ENCODE measurements around the gene TMEM184A. TPM values are rescaled to one million over a fixed set of nuclear protein-coding genes. Genes with fewer than 3 reads are reported as not detected.

TMEM184A gene
- total and polyA plus RNA-seq, 2 of the 4 experiments (the other 2 are of a cell fraction): 0.36 to 1.9 TPM

DNA sequence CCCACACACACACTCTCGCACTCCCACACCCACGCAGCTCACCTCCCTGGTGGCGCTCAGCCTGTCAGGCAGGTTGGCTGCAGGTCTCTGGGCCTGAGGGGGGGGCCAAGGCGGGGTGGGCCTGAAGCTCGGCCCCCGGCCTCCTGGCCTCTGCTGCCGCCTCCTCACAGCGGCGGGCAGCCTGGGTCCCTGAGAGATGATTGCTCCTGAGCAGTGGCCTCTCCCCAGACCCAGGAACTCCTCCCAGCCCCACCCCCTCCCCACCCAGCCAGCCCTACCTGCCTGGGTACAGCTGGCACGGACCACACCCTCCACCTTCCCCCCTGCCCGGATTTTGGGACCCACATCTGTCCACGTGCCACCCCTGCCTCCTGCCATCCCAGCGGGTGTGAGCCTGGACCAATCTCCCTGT lies 4.6 kb upstream of the TMEM184A start:
- Histone ChIP-seq H3K4me1 (ENCODE audit: control insufficient read depth, insufficient read depth, low read length) (peaks cover 8% of the 10 kb centered on the region), H3K4me2 (ENCODE audit: low read depth, low read length) (no peak overlapping the region), H3K79me1 (ENCODE audit: low read depth in 1 of 2, low read length in 2 of 2) (peaks cover 0 to 5% of the 10 kb centered on the region in 2 experiments; a peak in 1 of 4 replicates), H2BK120ac (ENCODE audit: low read depth, low read length) (no peak overlapping the region), H2BK5ac (ENCODE audit: low read depth, low read length, poor library complexity, severe bottlenecking) (no peak overlapping the region), H3K4me3 (ENCODE audit: insufficient read depth, low read depth, low read length) (no peak overlapping the region), H3K36me3 (ENCODE audit: control insufficient read depth, insufficient read depth, low read length) (peaks cover 2% of the 10 kb centered on the region; the same call in 1 of the 2 replicates), H3K18ac (ENCODE audit: low read depth, low read length) (no peak overlapping the region), H4K91ac (ENCODE audit: insufficient read depth, low read depth, low read length) (no peak overlapping the region), H4K8ac (ENCODE audit: low read depth in 2 of 2, low read length in 2 of 2) (no peak overlapping the region), H3K23ac (ENCODE audit: low read depth, low read length) (no peak overlapping the region), H4K5ac (ENCODE audit: low read depth, low read length) (no peak overlapping the region), H3K9me3 (ENCODE audit: control insufficient read depth, insufficient read depth, low read length) (no peaks in the 10 kb centered on the region), H2AK9ac (replicated peaks; ENCODE audit: low read depth, low read length, poor library complexity) (no peak overlapping the region), H2AK5ac (ENCODE audit: low read depth, low read length) (no peak overlapping the region), H3K4ac (ENCODE audit: low read depth, low read length) (no peak overlapping the region), H2BK20ac (ENCODE audit: low read depth, low read length) (no peak overlapping the region), H3K27ac (ENCODE audit: insufficient read depth, low read length) (no peak overlapping the region), H3K27me3 (ENCODE audit: control insufficient read depth, insufficient read depth, low read length) (no peaks in the 10 kb centered on the region), H3K9me1 (ENCODE audit: insufficient read depth, low read length) (peaks cover 3% of the 10 kb centered on the region; the same call in 1 of the 2 replicates), H2BK15ac (ENCODE audit: low read depth, low read length) (no peak overlapping the region), H3K9ac (ENCODE audit: low read depth, low read length) (no peak overlapping the region), H4K20me1 (ENCODE audit: insufficient read depth, low read length) (no peaks in the 10 kb centered on the region), H3K56ac (ENCODE audit: extremely low read depth, insufficient read depth, low read length) (no peak overlapping the region), H2AFZ (replicated peaks; ENCODE audit: low read length, poor library complexity) (peak overlapping the region; percentile 21), H3K14ac (replicated peaks; ENCODE audit: low read depth, low read length) (no peak overlapping the region)
- WGBS, 2 experiments (ENCODE audit: extremely low coverage in 2 of 2, insufficient read length in 1 of 2): 73% methylated on average over 3 of the region's 13 CpGs; no CpG with 5 or more reads in 1 of the 2 experiments
- ChIA-PET POLR2A (ENCODE audit: unreplicated experiment) (no interaction called here), CTCF (no interaction called here)
- ATAC-seq (ENCODE audit: low read depth): no peak
- in situ Hi-C loops (cut with MboI; ENCODE audit: low sequenced_read_pairs) (no loop called here), dilution Hi-C loops (cut with HindIII; ENCODE audit: low sequenced_read_pairs, unreplicated experiment) (no loop called here), intact Hi-C loops (cut with micrococcal nuclease) (no loop called here)
- TF ChIP-seq, protein P1, sequence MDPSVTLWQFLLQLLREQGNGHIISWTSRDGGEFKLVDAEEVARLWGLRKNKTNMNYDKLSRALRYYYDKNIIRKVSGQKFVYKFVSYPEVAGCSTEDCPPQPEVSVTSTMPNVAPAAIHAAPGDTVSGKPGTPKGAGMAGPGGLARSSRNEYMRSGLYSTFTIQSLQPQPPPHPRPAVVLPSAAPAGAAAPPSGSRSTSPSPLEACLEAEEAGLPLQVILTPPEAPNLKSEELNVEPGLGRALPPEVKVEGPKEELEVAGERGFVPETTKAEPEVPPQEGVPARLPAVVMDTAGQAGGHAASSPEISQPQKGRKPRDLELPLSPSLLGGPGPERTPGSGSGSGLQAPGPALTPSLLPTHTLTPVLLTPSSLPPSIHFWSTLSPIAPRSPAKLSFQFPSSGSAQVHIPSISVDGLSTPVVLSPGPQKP (IDR thresholded peaks at IDR 0.05; ENCODE audit: borderline replicate concordance, low read depth, low read length): no peak
- no peak for TF ChIP-seq CHD1 (IDR thresholded peaks at IDR 0.05; ENCODE audit: low read depth, low read length)
- TF ChIP-seq MAZ (IDR thresholded peaks at IDR 0.05; ENCODE audit: borderline replicate concordance, low read depth, low read length): no peak
- TF ChIP-seq MXI1 (IDR thresholded peaks at IDR 0.05; ENCODE audit: borderline replicate concordance, low read depth, low read length): no peak
- no peak for TF ChIP-seq NFE2L2 (IDR thresholded peaks at IDR 0.05; ENCODE audit: low read depth, low read length)
- no peak for TF ChIP-seq CEBPB (IDR thresholded peaks at IDR 0.05; ENCODE audit: low read depth, low read length)
- TF ChIP-seq RCOR1 (IDR thresholded peaks at IDR 0.05; ENCODE audit: insufficient replicate concordance, low read length): no peak
- TF ChIP-seq MAFK (IDR thresholded peaks at IDR 0.05; ENCODE audit: low read depth, low read length): no peak
- TF ChIP-seq, protein P2, sequence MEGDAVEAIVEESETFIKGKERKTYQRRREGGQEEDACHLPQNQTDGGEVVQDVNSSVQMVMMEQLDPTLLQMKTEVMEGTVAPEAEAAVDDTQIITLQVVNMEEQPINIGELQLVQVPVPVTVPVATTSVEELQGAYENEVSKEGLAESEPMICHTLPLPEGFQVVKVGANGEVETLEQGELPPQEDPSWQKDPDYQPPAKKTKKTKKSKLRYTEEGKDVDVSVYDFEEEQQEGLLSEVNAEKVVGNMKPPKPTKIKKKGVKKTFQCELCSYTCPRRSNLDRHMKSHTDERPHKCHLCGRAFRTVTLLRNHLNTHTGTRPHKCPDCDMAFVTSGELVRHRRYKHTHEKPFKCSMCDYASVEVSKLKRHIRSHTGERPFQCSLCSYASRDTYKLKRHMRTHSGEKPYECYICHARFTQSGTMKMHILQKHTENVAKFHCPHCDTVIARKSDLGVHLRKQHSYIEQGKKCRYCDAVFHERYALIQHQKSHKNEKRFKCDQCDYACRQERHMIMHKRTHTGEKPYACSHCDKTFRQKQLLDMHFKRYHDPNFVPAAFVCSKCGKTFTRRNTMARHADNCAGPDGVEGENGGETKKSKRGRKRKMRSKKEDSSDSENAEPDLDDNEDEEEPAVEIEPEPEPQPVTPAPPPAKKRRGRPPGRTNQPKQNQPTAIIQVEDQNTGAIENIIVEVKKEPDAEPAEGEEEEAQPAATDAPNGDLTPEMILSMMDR (conservative IDR thresholded peaks at IDR 0.05; ENCODE audit: low read depth, low read length): no peak
- no peak for TF ChIP-seq RAD21 (IDR thresholded peaks at IDR 0.05; ENCODE audit: low read length)
- no peak for DNase-seq
- BruUV-seq (replicated peaks): no TSS peak
